ENCODE results near the gene SGK1.

The SGK1 gene

GRCh38 chr6:134317471-134318131, at the start of gene SGK1:
TSS of gene SGK1 (minus strand) at chr6:134318112. CDS start at chr6:134317460, 652 bp downstream.
- Histone ChIP-seq H3K4me1 (peaks cover 7% of the 10 kb centered on the region; the same call in 1 of the 2 replicates), H3K4me3 (peak within 1 kb of the TSS; percentile 17), H3K9me3 (no peaks in the 10 kb centered on the region), H3K36me3 (replicated peaks) (no peaks in the 10 kb centered on the region), H3K27me3 (ENCODE audit: low read depth) (peaks cover 64% of the 10 kb centered on the region)
- in situ Hi-C loops (cut with MboI; ENCODE audit: low sequenced_read_pairs), result no loop called here
- DNase-seq (ENCODE audit: low spot score in 2 of 2), result peak; percentile 8 to 34

GRCh38 chr6:134363323-134364039, 45.6 kb upstream of the SGK1 start:
- Histone ChIP-seq H3K9me3 (no peaks in the 10 kb centered on the region), H3K4me3 (no peak overlapping the region), H3K36me3 (replicated peaks) (no peaks in the 10 kb centered on the region), H3K27me3 (ENCODE audit: low read depth) (no peaks in the 10 kb centered on the region), H3K4me1 (no peaks in the 10 kb centered on the region)
- in situ Hi-C loops (cut with MboI; ENCODE audit: low sequenced_read_pairs), result no loop called here
- DNase-seq (ENCODE audit: low spot score in 2 of 2), result no peak

DNA sequence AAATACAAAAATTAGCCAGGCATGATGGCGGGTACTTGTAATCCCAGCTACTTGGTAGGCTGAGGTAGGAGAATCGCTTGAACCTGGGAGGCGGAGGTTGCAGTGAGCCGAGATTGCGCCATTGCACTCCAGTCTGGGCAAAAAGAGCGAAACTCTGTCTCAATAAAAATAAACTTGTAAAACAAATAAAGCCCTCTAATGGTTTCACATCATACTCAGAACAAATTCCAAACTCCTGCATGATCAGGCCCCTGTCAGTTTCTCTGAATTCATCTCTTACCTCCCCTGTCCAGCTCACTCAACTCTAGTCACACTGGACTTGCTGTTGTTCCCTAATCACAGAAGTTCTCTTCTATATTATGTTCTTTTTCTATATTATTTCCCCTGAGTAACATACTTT, 43.1 kb upstream of the SGK1 start:
- no peak for DNase-seq (ENCODE audit: low spot score in 2 of 2)
- H3K4me1 ChIP-seq, result no peaks in the 10 kb centered on the region
- no peak overlapping the region for H3K4me3 ChIP-seq
- in situ Hi-C loops (cut with MboI; ENCODE audit: low sequenced_read_pairs), result no loop called here
- H3K9me3 ChIP-seq, result no peaks in the 10 kb centered on the region
- no peaks in the 10 kb centered on the region; the same call in 1 of the 2 replicates for H3K27me3 ChIP-seq (ENCODE audit: low read depth)
- H3K36me3 ChIP-seq (replicated peaks), result no peaks in the 10 kb centered on the region

DNA sequence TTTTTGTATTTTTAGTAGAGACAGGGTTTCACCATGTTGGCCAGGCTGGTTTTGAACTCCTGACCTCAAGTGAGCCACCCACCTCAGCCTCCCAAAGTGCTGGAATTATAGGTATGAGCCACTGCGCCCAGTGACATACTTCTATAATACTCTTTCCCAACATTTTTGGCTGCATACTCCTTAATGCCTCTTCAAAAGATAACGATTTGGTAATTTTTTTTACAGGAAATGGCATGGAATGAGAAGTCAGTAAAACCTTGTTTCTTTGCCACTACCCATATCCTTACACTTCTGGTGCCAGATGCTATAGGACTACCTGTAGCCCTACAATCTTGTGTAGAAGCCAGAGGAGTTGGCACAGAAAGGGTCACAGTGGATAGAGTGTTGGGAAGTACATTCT, 41.4 kb upstream of the SGK1 start:
- no peak for DNase-seq (ENCODE audit: low spot score in 2 of 2)
- in situ Hi-C loops (cut with MboI; ENCODE audit: low sequenced_read_pairs), result no loop called here
- Histone ChIP-seq H3K4me1 (no peaks in the 10 kb centered on the region), H3K27me3 (ENCODE audit: low read depth) (no peaks in the 10 kb centered on the region; the same call in 1 of the 2 replicates), H3K36me3 (replicated peaks) (no peaks in the 10 kb centered on the region), H3K9me3 (no peaks in the 10 kb centered on the region), H3K4me3 (no peak overlapping the region)

- Histone ChIP-seq H3K9me3 (no peaks in the 10 kb centered on the region), H3K36me3 (replicated peaks) (no peaks in the 10 kb centered on the region), H3K4me3 (no peak overlapping the region), H3K4me1 (no peaks in the 10 kb centered on the region), H3K27me3 (ENCODE audit: low read depth) (no peaks in the 10 kb centered on the region; the same call in 1 of the 2 replicates)
- in situ Hi-C loops (cut with MboI; ENCODE audit: low sequenced_read_pairs), result no loop called here
- DNase-seq (ENCODE audit: low spot score in 2 of 2), result no peak
Measured at GRCh38 chr6:134358320-134358719, 40.4 kb upstream of the SGK1 start.

DNA sequence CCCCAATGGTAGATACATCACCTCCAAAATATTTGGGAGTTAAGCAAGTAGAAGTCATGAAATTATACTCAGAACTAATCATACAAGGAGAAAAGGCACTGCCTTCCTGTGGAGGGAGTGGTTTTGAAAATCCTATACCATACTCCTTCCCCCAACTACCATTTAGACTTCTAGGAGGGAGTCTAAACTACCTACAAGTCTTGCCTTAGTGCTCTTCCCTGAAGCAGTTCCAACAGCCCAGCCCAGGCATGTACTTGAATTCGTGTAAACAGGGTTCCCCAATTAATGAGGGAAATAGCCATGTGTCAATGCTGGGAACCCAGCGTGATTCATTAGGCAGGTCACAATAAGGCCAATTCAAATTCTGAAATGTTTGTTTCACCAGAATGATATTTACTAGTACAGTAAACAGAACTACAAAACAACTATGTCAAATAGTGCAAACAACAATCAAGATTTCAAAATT, 39.1 kb upstream of the SGK1 start:
- no peaks in the 10 kb centered on the region for H3K4me1 ChIP-seq
- in situ Hi-C loops (cut with MboI; ENCODE audit: low sequenced_read_pairs), result no loop called here
- no peaks in the 10 kb centered on the region; the same call in 1 of the 2 replicates for H3K27me3 ChIP-seq (ENCODE audit: low read depth)
- no peak for DNase-seq (ENCODE audit: low spot score in 2 of 2)
- H3K9me3 ChIP-seq, result no peaks in the 10 kb centered on the region
- no peak overlapping the region for H3K4me3 ChIP-seq
- no peaks in the 10 kb centered on the region for H3K36me3 ChIP-seq (replicated peaks)

- no peak overlapping the region for H3K4me3 ChIP-seq
- no peaks in the 10 kb centered on the region for H3K36me3 ChIP-seq (replicated peaks)
- in situ Hi-C loops (cut with MboI; ENCODE audit: low sequenced_read_pairs), result no loop called here
- H3K4me1 ChIP-seq, result no peaks in the 10 kb centered on the region
- H3K27me3 ChIP-seq (ENCODE audit: low read depth), result no peaks in the 10 kb centered on the region; the same call in 1 of the 2 replicates
- DNase-seq (ENCODE audit: low spot score in 2 of 2), result no peak
- no peaks in the 10 kb centered on the region for H3K9me3 ChIP-seq
Measured at GRCh38 chr6:134356405-134356804, 38.5 kb upstream of the SGK1 start.

DNA sequence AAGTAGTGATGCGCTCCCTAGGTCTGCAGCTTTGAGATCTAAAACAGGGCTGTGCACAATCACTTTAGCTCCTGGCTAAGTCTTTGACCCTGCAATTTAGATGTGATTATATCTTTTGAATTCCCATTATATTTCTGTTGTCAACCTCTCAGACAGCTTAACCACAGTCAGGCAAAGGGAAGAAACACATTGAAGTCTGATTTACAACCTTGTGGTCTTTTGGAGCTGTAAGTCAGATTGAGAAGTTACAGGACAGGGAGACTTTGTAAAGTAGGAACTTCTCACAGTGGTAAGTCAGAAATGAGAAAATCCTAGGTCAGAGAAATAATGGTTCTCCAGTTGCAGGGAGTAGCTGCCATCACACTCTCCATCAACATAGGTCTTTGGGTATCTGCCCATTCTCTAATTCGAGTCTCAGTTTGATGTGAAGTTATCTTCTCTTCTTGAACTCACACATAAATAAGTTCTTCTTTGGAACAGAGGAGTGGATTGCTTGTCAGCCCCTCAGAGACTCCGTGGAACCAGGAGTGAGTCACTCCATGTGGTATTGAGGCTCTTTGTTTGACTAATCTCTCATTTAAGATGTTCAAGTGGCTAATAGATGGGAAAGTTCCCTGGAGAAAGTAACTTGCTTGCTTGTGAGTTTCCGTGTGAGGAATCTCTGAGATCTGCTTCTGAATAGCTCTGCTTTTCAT, 35.0 kb upstream of the SGK1 start:
- no peak for DNase-seq (ENCODE audit: low spot score in 2 of 2)

DNA sequence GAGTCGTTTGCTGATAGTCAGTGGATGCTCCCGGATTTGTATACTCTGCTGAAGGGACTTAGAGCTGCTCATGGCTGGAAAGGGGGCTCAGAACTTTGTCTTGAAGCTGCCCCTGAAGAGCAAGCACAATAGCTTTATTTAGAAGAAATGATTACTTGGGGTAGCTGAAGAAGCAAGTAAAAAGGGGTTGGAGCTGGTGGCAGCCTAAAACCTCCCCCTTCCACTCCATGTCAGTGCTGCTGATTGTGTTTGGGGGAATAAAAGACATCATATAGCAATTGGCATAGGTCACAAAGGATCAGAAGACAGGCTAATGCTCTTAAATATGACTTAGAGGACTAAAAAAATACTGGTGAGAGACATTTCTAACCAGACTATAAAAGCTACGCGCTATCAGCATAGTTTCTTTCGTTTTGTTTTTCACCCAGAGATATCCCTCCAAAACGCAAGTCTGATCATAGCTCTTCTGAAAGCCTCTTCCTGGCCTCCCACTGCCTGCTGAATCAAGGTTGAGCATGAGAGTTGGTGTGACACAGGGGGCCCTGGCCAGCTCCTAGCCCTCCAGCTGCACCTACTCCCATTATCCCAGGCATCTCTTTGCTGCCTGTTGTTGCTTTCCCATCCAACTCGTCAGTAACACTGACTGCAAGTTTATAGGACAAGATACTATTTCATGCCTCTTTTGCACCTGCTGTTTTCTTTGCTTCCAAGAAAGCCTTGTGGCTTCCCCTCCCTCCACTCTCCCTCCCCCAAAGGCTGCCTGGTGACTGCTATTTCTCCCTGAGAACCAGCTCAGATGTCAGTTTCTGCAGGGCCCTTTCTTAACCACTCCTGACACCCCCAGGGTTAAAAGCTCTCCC, 33.9 kb upstream of the SGK1 start:
- no peak overlapping the region for H3K4me3 ChIP-seq
- H3K4me1 ChIP-seq, result no peaks in the 10 kb centered on the region
- no peak for DNase-seq (ENCODE audit: low spot score in 2 of 2)
- no peaks in the 10 kb centered on the region for H3K9me3 ChIP-seq
- no peaks in the 10 kb centered on the region for H3K36me3 ChIP-seq (replicated peaks)
- H3K27me3 ChIP-seq (ENCODE audit: low read depth), result no peaks in the 10 kb centered on the region
- in situ Hi-C loops (cut with MboI; ENCODE audit: low sequenced_read_pairs), result no loop called here

More for the DNA sequence above, 35.0 kb upstream of the SGK1 start:
- in situ Hi-C loops (cut with MboI; ENCODE audit: low sequenced_read_pairs), result no loop called here
- no peaks in the 10 kb centered on the region; the same call in 1 of the 2 replicates for H3K27me3 ChIP-seq (ENCODE audit: low read depth)
- H3K36me3 ChIP-seq (replicated peaks), result no peaks in the 10 kb centered on the region
- H3K9me3 ChIP-seq, result no peaks in the 10 kb centered on the region
- H3K4me3 ChIP-seq, result no peak overlapping the region
- no peaks in the 10 kb centered on the region for H3K4me1 ChIP-seq

- DNase-seq (ENCODE audit: low spot score in 2 of 2), result no peak
- no peaks in the 10 kb centered on the region for H3K27me3 ChIP-seq (ENCODE audit: low read depth)
- H3K9me3 ChIP-seq, result no peaks in the 10 kb centered on the region
- no peaks in the 10 kb centered on the region for H3K4me1 ChIP-seq
- no peak overlapping the region for H3K4me3 ChIP-seq
- in situ Hi-C loops (cut with MboI; ENCODE audit: low sequenced_read_pairs), result no loop called here
- no peaks in the 10 kb centered on the region for H3K36me3 ChIP-seq (replicated peaks)
Measured at GRCh38 chr6:134347885-134348805, 30.2 kb upstream of the SGK1 start.

DNA sequence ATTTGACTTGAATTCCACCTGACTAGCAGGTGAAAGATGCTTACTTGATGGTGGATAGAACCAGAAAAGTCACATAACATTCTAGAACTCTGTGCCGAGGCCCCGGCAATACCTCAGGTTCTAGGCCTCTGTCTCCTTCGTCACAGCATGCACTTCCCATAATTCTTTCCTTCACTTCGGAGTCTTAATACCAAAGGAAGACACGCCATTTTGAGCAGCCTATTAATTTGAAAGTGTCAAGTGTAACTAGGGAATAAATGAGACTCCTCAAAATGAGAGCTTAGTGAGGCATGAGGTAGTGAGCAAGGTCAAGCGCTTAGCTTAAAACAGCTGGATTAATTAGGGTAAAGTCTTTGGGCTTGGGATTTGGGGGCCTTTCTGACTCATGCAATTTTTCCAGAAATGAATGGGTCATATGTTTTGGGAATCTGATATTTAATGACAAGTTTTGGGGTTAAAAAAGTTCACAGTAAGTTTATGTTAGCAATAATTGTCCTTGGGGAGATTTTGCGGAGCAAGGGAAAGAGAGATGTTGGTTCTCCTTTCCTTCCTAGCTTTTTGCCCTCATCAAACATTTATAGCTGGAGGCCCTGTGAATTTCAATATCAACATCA, 29.1 kb upstream of the SGK1 start:
- Histone ChIP-seq H3K4me3 (no peak overlapping the region), H3K27me3 (ENCODE audit: low read depth) (no peaks in the 10 kb centered on the region), H3K4me1 (no peaks in the 10 kb centered on the region), H3K36me3 (replicated peaks) (no peaks in the 10 kb centered on the region), H3K9me3 (no peaks in the 10 kb centered on the region)
- DNase-seq (ENCODE audit: low spot score in 2 of 2), result no peak
- in situ Hi-C loops (cut with MboI; ENCODE audit: low sequenced_read_pairs), result no loop called here

GRCh38 chr6:134345789-134346188, 27.9 kb upstream of the SGK1 start:
- H3K27me3 ChIP-seq (ENCODE audit: low read depth), result no peaks in the 10 kb centered on the region
- no peak overlapping the region for H3K4me3 ChIP-seq
- H3K36me3 ChIP-seq (replicated peaks), result no peaks in the 10 kb centered on the region
- in situ Hi-C loops (cut with MboI; ENCODE audit: low sequenced_read_pairs), result no loop called here
- H3K4me1 ChIP-seq, result no peaks in the 10 kb centered on the region
- no peak for DNase-seq (ENCODE audit: low spot score in 2 of 2)
- H3K9me3 ChIP-seq, result no peaks in the 10 kb centered on the region

Measured in HAP-1 (cell line).